HG03460 (cell line): ENCODE measurements around the gene TRPC6.

ENCODE experiments used
- ATAC-seq: cut with Tn5 transposase; IDR thresholded peaks from one replicate; pipeline ENCODE4 v1.9.1; 2021; ENCODE audit not compliant: unreplicated experiment

TRPC6 gene

DNA sequence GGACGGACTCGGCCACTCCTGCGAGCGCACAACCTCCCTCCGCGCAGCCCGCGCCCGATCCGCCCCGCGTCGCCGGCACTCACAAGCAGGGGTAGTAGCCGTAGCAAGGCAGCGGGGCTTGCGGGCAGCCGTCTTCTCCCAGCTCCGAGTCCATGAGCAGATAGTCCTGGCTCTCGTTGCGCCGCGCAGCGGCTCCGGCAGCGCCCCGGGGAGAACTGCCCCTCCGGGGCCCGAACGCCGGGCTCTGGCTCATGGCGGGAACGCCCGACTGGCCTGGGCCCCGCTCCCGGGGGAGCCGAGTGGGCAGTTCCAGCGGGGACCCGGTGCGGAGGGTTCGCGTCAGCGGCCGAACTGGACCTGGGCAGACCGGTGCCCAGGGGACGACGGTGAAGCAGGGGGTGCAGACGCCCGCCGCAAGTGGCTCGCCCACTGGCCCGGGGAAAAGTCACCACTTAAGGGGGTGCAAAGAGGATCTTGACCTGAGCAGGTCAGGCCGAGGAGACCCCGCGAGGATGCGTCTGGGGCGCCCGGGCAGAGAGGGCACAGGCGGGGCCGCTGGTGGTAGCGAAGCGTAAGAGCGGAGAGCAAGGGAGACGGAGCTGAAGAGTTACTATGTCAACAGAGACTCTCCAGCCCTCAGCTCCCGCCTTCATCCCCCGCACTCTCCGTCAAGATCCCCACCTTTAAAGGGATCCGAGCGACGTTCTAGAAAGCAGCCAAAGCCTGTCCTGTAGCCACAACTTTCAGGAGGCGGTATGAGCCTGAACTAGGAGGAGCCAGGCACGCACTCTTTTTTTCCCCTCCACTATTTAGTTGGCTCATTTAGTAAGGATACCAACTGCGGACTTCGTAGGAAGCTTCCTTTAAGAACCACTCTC is at the start of gene TRPC6:
Gene TRPC6 (minus strand): TSS at position 757 of the 878 bp plus-strand sequence. CDS start 504 bp downstream, at position 253.
- no peak for ATAC-seq

DNA sequence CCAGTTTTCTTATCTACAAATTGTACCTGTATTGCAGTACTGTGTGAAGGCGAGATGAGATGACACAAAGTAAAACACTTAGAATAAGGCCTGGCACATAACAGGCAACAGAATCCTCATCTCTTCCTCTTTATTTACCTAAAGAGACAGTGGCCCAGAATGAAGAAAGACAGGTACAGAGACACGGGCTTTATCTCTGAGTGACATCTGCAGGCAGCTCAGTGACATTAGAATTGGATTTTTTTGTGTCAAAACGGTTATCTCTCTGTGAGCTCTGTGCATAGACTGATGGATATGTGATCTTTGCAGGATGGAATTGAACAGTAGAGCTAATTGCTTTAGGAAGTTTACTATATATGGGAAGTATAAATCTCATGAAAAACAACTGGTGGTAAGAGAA is 36.2 kb upstream of the TRPC6 start:
- no peak for ATAC-seq

DNA sequence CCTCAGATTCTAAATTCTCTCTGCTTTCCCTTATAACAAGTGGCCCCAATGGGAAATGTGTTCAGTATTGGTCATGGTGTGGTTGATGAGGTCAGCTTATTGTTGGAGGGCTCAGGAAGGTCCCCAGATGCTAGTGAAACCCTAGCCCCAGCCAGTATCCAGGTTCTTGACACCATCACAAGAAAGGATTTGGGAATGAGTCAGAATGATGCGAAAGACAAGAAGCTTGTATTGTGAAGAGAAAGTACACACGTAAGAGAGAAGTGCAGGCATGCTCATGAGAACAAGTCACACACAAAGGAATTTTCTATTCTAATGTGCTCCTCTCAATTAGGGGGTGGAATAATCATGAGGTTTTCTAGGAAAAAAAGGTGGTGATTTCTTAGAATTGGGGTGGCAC is 34.9 kb upstream of the TRPC6 start:
- ATAC-seq = no peak

DNA sequence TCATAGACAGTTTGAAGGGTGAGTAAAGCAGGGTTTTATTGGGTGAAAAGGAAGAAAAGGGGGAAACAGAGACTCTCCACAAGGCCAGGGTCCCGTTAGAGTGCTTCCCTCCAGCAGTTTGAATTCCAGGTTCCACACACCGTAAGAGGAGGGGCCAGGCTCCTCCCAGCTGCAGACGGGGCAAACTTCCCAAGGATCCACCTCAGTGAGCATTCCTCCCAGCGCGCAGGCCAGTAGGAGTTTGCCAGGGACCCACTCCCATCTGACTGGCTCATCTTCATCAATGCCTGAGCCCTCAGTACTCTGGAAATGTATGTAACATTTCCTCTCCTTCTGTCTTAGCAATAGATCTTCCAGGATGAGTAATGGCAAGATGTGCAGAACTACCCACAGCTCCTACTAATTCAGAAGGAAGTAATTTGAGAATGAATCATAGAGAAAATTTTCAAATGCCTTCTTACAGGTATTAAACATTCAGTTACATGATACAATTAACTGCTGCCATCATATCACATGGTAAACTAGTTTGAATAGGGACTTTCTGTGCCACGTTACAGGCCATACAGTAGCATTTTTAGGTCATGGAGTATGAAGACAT is 34.0 kb upstream of the TRPC6 start:
- ATAC-seq = no peak

DNA sequence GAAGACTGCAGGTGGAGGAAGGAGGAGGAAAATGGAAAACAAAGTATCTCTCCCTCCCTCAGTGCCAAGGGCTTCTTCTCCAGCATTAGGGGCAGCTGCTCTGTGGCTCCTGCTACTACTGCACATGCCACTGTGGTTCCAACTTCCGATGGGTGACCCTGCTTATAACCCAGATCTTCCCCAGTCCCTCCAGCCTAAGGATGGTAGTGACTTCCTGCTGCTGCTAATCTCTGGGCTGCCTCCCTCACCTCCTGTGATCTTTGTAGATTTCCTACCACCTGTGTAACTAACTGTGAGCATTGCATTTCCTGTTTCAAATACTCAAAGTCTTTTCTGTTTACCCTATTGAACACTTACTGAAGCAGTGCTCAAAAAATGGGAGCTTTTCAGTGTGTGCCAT is 28.7 kb upstream of the TRPC6 start:
- ATAC-seq = no peak

DNA sequence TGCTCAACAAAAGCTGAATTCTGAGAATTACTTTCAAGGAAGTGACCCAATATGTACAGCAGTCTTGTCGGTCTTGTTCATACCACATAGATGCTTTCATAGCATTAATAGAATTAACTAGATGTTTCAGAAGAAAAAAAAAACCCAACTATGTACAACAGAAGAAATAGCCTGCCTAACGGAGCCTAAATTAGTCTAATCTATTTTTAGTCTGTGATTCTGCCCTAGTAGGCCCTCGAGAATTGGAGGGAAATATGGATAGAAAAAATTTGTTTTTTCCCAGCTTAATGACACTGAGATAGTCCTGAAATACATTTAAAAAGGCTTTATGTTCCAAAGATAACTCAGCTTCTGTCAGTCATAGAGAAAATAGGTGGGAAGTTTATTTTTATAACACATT is 17.1 kb upstream of the TRPC6 start:
- ATAC-seq = no peak

DNA sequence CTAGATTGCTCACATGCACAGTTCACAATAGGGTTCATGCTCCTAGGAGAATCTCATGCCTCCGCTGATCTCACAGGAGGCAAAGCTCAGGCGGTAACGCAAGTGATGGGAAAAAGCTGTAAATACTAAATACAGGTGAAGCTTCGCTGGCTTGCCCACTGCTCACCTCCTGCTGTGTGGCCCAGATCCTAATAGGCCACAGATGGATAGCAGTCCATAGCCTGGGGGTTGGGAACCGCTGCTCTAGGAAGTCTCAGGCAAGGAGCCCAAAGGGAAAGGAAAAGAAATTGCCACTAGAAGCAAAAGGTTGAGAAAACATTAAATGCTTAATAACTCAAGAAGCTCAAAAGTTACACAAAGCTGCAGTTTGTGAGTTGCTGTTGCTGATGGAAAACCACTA is 3.2 kb upstream of the TRPC6 start:
- ATAC-seq = no peak

DNA sequence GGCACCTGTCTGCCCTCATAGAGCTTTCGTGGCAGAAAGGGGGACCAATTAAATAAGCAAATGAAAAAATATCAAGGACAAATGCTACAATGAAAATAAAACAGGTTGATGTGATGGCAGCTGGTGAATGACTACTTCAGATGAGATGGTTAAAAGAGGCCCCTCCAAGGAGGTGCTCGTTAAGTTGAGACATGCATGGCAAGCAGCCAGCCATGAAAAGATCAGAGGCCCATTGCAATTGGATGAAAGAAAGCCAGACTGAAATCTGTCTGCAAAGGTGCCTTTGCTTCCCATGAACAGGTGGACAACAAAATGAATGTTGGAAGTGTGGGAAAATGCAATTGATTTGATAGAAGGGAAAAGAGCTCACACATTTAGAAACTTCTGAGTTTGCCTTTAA is 848 bp upstream of the TRPC6 start:
- no peak for ATAC-seq

DNA sequence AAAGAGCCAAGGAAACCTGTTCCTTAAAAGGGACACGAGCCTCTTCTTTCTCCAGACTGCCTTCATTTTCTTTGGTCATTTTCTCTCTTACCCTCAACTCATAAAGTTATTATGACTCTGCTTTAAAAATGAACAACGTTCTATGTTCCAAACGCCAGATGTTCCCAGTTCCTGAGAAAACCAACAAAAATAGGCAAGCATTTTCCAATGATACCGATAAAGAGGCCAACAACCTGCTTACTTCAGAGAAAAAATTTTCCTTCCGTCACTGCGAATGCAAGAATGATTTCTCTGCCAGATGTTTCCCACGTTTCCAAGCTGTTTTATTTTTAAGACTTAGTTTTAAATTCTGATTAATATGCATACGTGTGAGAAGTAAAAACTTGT is 315 bp upstream of the TRPC6 start:
- ATAC-seq = no peak

DNA sequence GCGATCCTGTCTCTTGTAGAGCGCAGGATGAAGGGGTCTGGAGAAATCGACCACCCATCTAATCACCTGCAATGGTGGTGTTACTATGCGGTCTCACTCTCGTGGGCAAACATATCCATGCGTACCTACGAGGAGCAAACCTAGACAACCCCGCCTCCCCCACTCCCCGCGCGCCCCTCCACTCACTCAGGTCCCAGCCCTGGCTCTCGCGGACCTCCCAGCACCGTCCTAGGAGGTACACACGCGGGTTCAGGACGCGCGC is 887 bp downstream of the TRPC6 start:
- ATAC-seq = no peak

DNA sequence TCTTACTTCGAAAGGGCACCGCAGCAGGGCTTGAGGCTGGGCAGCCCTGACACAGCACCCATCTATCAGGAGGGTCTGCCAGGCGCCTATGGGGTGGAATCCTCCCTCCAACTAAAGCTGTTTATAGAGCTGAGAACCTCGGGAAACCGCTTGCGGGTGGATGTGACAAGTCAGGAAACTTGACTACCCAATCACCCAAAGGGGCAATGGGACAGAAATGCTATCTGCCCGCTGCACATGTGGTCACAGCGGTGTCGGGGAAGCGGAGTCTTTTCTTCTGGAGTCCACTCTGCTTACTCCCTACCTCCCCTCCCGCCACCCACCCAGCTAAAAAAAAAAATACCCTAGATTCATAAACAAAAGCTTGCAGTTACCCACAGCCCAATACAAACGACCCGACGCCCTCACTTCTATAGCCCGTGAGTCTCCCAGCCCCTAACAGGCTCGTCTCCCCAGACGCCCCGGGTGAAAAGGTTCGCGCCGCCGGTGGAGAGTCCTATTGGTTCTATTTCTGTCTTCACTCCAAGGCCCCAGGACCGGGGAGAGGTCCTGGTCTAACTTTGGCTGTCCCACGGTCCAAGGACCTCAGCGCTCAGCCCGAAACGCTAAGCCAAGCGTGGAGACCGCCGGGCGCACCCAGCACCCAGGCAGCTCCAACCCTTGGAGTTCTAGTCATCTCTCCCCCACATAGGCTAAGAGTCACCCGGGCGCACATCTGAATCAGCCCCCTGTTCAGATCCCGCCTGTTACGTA is 1.4 kb downstream of the TRPC6 start:
- ATAC-seq = no peak

DNA sequence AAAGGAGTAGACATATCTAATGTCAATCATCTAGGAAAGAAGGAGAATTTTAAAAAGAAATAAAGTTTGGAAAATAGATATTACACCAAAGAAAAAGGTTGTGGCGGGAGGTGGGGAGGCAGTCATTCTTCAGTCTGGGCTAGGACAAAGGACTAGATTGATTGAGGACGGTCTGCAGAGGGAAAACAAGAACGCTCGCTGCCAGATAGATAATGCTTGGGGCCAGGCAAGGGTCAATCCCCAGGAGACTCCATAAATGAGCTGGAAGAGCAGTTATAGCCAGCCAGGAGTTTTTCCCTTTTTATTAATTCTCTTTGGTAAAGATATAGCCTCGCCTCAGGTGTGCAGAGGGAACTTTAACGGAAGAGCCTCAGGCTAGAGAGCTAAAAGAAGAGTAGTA is 6.3 kb downstream of the TRPC6 start:
- ATAC-seq = no peak

DNA sequence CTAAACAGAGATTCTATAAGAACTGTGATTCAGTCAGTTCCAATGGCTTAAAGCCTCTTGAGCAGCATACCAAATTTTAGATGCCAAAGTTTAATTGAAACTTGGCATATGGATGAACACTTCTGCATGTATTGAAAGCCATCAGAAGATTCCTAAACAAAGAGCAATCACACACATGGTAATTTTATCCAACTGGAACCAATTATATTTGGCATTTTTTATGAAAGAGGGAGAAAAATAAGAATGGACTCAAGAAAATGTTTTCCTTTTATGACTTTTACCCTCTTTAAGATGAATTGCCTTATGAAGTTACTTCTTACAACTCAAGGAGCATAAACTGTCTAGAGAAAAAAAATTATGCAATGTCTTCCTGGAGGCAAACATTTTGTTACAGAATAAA is 7.4 kb downstream of the TRPC6 start:
- no peak for ATAC-seq

DNA sequence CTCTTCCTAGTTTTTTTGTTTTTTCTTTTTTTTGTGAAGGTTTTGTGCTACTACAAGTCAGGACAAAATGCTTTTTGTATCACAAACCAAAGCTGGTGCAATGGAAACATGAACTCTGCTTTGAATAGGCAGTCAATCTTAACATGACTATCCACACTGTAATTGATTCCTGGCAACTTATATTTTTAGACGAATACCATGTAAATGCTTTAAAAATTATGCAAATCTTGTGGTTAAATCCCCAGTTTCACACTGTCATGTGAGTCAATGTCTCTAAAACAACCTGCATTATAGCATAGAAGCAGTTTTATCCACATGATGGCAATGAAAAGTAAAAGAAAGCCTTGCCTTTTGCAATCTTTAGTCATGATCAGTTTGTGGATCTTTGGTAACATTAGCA is 8.9 kb downstream of the TRPC6 start:
- ATAC-seq = no peak

DNA sequence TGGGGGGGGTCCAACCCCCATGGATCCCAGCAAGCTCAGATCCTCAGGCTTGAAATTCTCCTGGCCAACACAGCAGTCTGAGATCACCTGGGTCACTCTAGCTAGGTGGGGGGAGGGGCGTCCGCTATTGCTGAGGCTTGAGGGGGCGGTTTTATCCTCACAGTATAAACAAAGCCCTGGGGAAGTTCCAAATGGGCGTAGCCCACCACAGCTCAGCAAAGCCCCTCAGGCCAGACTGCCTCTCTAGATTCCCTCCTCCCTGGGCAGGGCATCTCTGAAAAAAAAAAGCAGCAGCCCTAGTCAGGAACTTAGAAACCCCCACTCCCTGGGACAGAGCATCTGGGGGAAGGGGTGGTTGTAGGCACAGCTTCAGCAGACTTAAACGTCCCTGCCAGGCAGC is 16.7 kb downstream of the TRPC6 start:
- ATAC-seq = no peak

DNA sequence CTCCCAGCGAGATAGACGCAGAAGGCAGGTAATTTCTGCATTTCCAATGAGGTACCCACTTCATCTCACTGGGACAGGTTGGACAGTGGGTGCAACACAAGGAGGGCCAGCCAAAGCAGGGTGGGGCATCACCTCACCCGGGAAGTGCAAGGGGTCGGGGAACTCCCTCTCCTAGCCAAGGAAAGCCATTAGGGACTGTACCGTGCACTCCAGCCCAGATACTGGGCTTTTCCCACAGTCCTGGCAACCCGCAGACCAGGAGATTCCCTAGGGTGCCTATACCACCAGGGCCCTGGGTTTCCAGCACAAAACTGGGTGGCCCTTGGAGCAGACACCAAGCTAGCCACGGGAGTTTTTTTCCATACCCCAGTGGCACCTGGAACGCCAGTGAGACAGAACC is 17.2 kb downstream of the TRPC6 start:
- no peak for ATAC-seq

DNA sequence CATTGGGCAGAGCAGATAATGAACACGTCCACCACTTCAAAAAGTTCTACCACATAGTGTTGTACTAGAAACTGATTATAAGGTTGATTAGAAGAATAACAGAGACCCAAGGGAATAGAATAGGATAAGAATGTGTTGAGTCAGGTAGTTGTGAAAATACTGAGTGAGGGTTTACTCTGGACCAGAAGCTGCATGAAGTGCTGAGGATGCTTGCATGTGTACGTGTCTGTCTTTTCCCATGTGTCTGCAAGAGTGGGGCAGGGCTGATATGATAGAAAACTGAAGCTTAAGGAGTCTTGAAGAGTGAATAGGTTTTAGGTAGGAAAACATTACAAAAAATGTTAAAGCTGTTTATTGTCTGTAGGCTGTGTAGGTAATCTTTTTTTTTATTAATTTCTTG is 20.6 kb downstream of the TRPC6 start:
- ATAC-seq = no peak

DNA sequence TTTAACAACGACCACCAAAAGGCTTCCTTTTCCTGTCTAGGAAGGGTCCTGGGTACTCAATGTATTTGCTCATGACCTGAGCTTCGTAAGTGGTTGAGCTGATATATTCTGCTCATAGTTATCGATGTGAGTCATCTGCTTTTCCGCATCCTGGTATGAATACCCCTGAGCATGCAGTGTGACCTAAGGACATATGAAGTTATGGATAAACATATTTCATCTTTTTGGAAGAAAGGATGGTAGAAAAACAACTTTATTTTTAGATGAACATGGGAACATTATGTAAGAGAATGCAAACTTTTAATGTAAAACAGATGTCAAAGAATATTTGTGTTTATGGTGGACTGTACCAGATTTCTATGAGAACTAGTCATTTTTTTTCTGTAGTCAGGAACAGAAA is 28.4 kb downstream of the TRPC6 start:
- no peak for ATAC-seq

DNA sequence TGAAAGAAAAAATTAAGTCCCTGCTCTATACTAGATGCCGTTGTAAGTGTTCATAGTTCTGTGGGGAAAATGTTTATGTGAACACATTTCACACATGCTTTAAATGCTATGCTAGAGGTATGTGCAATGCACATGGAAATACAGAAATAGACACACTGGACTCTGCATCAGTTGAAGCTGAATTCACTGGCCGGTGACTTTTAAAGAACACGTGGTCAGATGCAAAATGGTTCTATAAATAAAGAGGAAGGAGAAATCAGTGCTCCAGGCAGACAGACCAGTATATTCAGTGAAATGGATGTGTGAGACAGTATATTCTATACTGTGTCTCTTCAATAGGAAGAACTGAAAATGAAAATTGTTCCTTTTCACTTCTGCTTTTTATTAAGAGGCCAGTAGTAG is 29.9 kb downstream of the TRPC6 start:
- ATAC-seq = peak; percentile 98

DNA sequence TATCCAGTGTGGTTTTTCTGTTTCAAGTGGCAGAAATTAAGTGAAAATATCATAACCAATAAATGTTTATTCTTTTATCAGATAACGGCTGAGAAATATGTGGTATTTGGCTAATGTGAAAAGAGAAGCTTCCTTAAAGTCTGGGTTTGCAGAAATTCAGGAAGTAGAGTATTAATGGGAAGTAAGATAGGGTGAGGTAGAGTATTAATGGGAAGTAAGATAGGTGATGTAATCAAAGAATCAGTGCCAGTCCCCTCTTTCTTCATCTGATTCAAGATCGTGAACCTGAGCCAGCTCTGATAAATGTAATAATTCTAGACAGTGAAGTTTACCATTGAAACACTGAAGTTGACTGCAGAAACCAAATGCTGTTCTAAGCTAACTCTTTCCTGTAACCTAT is 30.9 kb downstream of the TRPC6 start:
- ATAC-seq = no peak

DNA sequence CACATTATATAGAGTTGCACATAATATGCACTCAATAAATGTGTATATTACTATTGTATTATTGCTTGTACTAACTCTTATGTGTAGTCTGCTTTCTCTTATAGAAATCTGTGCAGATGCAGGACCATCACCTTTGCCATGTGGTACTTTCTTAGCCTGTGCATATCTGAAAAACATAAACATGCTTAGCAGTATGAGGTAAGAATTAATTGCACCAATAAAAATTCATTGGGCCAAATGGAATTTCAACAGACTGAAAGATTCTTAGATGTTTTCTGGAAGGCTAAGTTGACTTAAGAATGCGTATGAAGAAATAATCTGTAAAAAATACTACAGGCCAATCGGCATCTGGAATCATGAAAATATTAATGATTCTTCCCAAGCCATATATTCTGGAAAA is 55.3 kb downstream of the TRPC6 start:
- ATAC-seq = no peak

DNA sequence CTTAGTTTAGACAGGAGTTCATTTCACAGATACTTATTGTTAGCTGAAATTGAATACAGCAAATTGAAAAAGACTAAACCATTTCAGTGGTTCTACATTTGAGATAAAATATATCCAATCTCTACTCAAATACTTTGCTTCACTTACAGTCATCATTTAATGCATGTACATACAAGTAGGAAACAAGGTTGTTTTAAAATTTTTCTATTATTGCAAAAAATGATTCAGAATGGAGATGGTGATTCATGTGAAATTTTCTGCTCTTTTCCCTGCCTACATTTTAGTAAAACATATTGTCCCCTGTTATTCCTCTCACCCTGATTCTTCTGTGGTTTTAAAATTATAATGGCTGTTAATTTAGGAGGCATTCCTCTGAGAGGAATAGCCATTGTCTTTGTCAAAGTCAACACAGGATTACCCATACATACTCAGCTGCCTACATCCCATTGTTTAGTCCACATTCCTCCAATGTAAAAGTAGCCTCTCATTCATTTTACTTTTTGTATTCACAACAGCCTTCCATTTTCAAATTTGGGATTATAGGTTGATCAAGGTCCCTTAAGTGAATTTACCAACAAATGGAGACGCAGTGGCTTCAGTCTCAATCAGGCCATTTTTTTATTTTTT is 60.1 kb downstream of the TRPC6 start:
- ATAC-seq = no peak
